HepG2 (cell line): ENCODE data around the gene BAZ1A. TPM values are rescaled to one million over a fixed set of nuclear protein-coding genes. Genes with fewer than 3 reads are reported as not detected.

Experiments
- CCAR2 ChIP-seq: fragments of 200-400 bp; formaldehyde crosslinking; optimal IDR thresholded peaks from 2 replicates; pipeline ENCODE3; 2018; ENCODE audit warnings: low read depth, mild to moderate bottlenecking, low read length, moderate library complexity
- ERF ChIP-seq: IDR thresholded peaks from 2 replicates; pipeline ENCODE4 v1.6.1; 2018; ENCODE audit warnings: missing biosample characterization, missing genetic modification reagents
- FOXO1 ChIP-seq: sonication (generic); formaldehyde crosslinking; IDR thresholded peaks from 2 replicates; pipeline ENCODE4 v1.4.0; 2020; ENCODE audit warnings: missing genetic modification reagents
- HIVEP1 ChIP-seq: sonication (generic); formaldehyde crosslinking; IDR thresholded peaks from 2 replicates; pipeline ENCODE4 v1.4.0; 2020; ENCODE audit warnings: mild to moderate bottlenecking, missing genetic modification reagents
- KAT7 ChIP-seq: IDR thresholded peaks from 2 replicates; pipeline ENCODE4 v1.6.1; 2018; ENCODE audit warnings: borderline replicate concordance, missing compliant biosample characterization
- KDM2A ChIP-seq: sonication (generic); formaldehyde crosslinking; IDR thresholded peaks from 2 replicates; pipeline ENCODE4 v1.4.0; 2020; ENCODE audit warnings: low read depth, missing genetic modification reagents, borderline replicate concordance
- KLF12 ChIP-seq: sonication (generic); formaldehyde crosslinking; IDR thresholded peaks from 2 replicates; pipeline ENCODE4 v1.4.0; 2020; ENCODE audit warnings: missing genetic modification reagents, borderline replicate concordance
- MXI1 ChIP-seq: IDR thresholded peaks from 3 replicates; pipeline ENCODE4 v1.6.1; 2012; ENCODE audit warnings: low read depth, low read length, inconsistent platforms, borderline replicate concordance
- NFE2L2 ChIP-seq: fragments of 150-350 bp; IDR thresholded peaks from 2 replicates; pipeline ENCODE4 v1.6.1; 2014; ENCODE audit warnings: low read length
- SP4 ChIP-seq: sonication (generic); formaldehyde crosslinking; IDR thresholded peaks from 2 replicates; pipeline ENCODE4 v1.8.1; 2023; ENCODE audit warnings: mild to moderate bottlenecking, missing genetic modification reagents
- SRSF9 ChIP-seq: fragments of 200-400 bp; formaldehyde crosslinking; IDR thresholded peaks from 2 replicates; pipeline ENCODE4 v1.6.1; 2018; ENCODE audit warnings: borderline replicate concordance, mild to moderate bottlenecking, low read depth, low read length; ENCODE audit not compliant: insufficient read depth, poor library complexity, severe bottlenecking
- ZMAT3 ChIP-seq: sonication (generic); formaldehyde crosslinking; conservative IDR thresholded peaks from 2 replicates; pipeline ENCODE4 v1.7.0; 2021; ENCODE audit warnings: missing genetic modification reagents
- ZNF30 ChIP-seq: sonication (generic); formaldehyde crosslinking; IDR thresholded peaks from 2 replicates; pipeline ENCODE4 v1.5.0; 2020; ENCODE audit warnings: mild to moderate bottlenecking, missing genetic modification reagents
- ZNF350 ChIP-seq: sonication (generic); formaldehyde crosslinking; IDR thresholded peaks from 2 replicates; pipeline ENCODE4 v1.4.0; 2020; ENCODE audit warnings: mild to moderate bottlenecking, low read depth, missing genetic modification reagents, borderline replicate concordance
- ZNF543 ChIP-seq: sonication (generic); formaldehyde crosslinking; IDR thresholded peaks from 2 replicates; pipeline ENCODE4 v1.4.0; 2020; ENCODE audit warnings: mild to moderate bottlenecking, missing genetic modification reagents
- ZNF749 ChIP-seq: sonication (generic); formaldehyde crosslinking; IDR thresholded peaks from 2 replicates; pipeline ENCODE4 v1.8.0; 2022; ENCODE audit warnings: mild to moderate bottlenecking, missing genetic modification reagents, moderate library complexity, borderline replicate concordance
- ZNF772 ChIP-seq: sonication (generic); formaldehyde crosslinking; IDR thresholded peaks from 2 replicates; pipeline ENCODE4 v1.5.0; 2020; ENCODE audit warnings: mild to moderate bottlenecking, missing genetic modification reagents
- ZNF780A ChIP-seq: sonication (generic); formaldehyde crosslinking; IDR thresholded peaks from 2 replicates; pipeline ENCODE4 v1.8.0; 2022; ENCODE audit warnings: mild to moderate bottlenecking, missing genetic modification reagents, moderate library complexity
- ZNF792 ChIP-seq: IDR thresholded peaks from 2 replicates; pipeline ENCODE4 v1.6.1; 2016
- ZSCAN29 ChIP-seq: sonication (generic); formaldehyde crosslinking; conservative IDR thresholded peaks from 2 replicates; pipeline ENCODE4 v1.4.0; 2020; ENCODE audit warnings: mild to moderate bottlenecking, missing genetic modification reagents
- polyA plus RNA-seq, 8 experiments: library from polyadenylated mRNA; depleted of rRNA in 3 of 8; stranded (reverse) in 7 of 8; unstranded in 1 of 8; fragments of >200 nt; fragmentation: Illumina TruSeq in 4 of 8; extraction: Trizol in 4 of 8; gene quantifications; 2 replicates each; pipeline versions ENCODE4 v1.2.1 to v1.2.3, GENCODE V29; 2011 to 2016; ENCODE audit warnings: low read depth in 4 of 8, missing spikeins in 1 of 8, mixed read lengths in 1 of 8; ENCODE audit not compliant: insufficient read depth in 1 of 8
- total RNA-seq, 5 experiments: library from RNA; depleted of rRNA; stranded (reverse); fragments of >200 nt; fragmentation: Illumina TruSeq; extraction: Trizol; gene quantifications; 2 replicates each; pipeline ENCODE4 v1.2.3, GENCODE V29; 2016; ENCODE audit warnings: low read depth in 1 of 5
- TF ChIP-seq, protein P1 (sequence below): sonication (generic); formaldehyde crosslinking; IDR thresholded peaks from 2 replicates; pipeline ENCODE4 v1.8.1; 2023; ENCODE audit warnings: mild to moderate bottlenecking, moderate library complexity, missing genetic modification reagents
- TF ChIP-seq, protein P2 (sequence below): IDR thresholded peaks from 2 replicates; pipeline ENCODE4 v1.6.1; 2012; ENCODE audit warnings: low read depth, low read length, improper control_type of control experiment
- TF ChIP-seq, protein P3 (sequence below): sonication (generic); formaldehyde crosslinking; IDR thresholded peaks from 2 replicates; pipeline ENCODE4 v1.9.0; 2021; ENCODE audit warnings: missing genetic modification reagents, borderline replicate concordance

Gene BAZ1A
- total and polyA plus RNA-seq, 2 of the 13 experiments (the other 11 are each of a cell fraction or from before 2014, with no cell fraction given): 20.9 to 56.8 TPM

DNA sequence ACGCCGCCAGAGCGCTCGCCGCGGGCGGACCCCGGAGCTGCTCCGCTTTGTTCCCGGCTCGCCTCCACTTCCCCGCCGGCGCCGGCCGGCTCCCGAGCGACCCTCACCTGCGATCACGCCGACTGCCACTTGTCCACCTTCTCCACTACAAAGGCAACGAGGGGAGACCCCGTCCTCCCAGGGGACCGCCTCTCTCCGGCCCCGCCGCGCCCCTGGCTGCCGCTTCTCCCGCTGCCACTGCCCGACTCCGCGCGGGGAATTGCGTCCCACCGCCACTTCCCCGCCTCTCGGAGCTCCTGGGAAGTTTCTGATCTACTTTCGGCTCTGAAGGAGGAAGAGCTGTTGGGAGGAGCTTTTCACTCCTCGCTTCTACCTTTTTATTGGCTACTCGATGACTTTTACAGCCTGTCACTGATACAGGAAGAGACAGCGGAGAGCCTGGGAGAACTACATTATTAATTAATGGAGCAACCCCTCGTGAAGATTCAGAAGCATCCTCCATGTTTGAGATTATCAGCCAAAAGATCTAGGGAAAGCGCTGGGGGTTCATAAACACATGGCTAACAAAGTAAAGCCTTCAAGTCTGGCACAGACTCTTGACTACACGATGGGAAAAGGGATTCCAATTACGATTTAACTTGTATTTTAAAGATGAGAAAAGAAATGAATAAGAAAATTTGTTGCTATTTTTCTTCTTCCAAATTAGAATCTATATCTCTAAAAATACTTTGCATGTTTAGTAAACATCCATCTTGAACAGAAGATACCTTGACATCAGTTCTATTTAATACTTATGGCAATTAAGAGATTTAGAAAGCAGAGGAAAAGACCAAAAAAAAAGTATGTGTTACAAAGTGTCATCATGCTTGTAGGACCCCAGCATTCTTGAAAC, at the start of gene BAZ1A (continued):
- TF ChIP-seq ZNF772 (CRISPR knock-in tag): 0 out of 2 replicates have a peak, but pooled peaks have one; percentile 70
- TF ChIP-seq ZNF749: peak; percentile 82
- no peak; the same call in 1 of the 2 replicates for TF ChIP-seq ZSCAN29 (CRISPR knock-in tag)
- TF ChIP-seq FOXO1: 0 out of 2 replicates have a peak, but pooled peaks have one; percentile 39
- TF ChIP-seq ZNF30 (CRISPR knock-in tag): 0 out of 2 replicates have a peak, but pooled peaks have one; percentile 0
- TF ChIP-seq ZMAT3 (CRISPR knock-in tag): peak; percentile 76
- TF ChIP-seq NFE2L2: 0 out of 2 replicates have a peak, but pooled peaks have one; percentile 1
- TF ChIP-seq, protein P1, sequence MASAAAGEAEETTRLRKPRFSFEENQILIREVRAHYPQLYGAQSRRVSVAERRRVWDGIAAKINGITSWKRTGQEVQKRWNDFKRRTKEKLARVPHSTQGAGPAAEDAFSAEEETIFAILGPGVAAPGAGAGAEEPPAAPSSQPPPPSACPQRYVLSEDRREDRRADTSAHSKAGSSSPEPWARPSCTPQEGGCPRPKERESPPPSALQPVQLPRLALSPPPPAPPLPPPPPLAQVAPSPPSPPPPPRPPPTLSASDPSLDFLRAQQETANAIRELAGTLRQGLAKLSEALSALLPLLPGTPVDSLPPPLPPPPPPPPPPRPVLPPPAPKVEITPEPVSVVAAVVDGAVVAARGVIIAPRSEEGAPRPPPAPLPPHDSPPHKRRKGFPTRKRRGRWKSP (CRISPR knock-in tag): peak; percentile 88; the same call in 1 of the 2 replicates
- no peak for TF ChIP-seq ZNF780A (CRISPR knock-in tag)
- peak; percentile 87 for TF ChIP-seq HIVEP1 (CRISPR knock-in tag)
- 0 out of 3 replicates have a peak, but pooled peaks have one; percentile 29 for TF ChIP-seq MXI1
- TF ChIP-seq ZNF543 (CRISPR knock-in tag): no peak
- peak; percentile 81 for TF ChIP-seq CCAR2
- TF ChIP-seq, protein P2, sequence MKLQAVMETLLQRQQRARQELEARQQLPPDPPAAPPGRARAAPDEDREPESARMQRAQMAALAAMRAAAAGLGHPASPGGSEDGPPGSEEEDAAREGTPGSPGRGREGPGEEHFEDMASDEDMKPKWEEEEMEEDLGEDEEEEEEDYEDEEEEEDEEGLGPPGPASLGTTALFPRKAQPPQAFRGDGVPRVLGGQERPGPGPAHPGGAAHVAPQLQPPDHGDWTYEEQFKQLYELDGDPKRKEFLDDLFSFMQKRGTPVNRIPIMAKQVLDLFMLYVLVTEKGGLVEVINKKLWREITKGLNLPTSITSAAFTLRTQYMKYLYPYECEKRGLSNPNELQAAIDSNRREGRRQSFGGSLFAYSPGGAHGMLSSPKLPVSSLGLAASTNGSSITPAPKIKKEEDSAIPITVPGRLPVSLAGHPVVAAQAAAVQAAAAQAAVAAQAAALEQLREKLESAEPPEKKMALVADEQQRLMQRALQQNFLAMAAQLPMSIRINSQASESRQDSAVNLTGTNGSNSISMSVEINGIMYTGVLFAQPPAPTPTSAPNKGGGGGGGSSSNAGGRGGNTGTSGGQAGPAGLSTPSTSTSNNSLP: peak; percentile 68; the same call in 1 of the 2 replicates
- TF ChIP-seq ZNF792 (CRISPR knock-in tag): peak; percentile 90; the same call in 1 of the 2 replicates
- TF ChIP-seq ZNF350 (CRISPR knock-in tag): peak; percentile 67; the same call in 1 of the 2 replicates
- peak; percentile 76 for TF ChIP-seq ERF (CRISPR knock-in tag)
- peak; percentile 22; the same call in 1 of the 2 replicates for TF ChIP-seq KLF12
- TF ChIP-seq, protein P3, sequence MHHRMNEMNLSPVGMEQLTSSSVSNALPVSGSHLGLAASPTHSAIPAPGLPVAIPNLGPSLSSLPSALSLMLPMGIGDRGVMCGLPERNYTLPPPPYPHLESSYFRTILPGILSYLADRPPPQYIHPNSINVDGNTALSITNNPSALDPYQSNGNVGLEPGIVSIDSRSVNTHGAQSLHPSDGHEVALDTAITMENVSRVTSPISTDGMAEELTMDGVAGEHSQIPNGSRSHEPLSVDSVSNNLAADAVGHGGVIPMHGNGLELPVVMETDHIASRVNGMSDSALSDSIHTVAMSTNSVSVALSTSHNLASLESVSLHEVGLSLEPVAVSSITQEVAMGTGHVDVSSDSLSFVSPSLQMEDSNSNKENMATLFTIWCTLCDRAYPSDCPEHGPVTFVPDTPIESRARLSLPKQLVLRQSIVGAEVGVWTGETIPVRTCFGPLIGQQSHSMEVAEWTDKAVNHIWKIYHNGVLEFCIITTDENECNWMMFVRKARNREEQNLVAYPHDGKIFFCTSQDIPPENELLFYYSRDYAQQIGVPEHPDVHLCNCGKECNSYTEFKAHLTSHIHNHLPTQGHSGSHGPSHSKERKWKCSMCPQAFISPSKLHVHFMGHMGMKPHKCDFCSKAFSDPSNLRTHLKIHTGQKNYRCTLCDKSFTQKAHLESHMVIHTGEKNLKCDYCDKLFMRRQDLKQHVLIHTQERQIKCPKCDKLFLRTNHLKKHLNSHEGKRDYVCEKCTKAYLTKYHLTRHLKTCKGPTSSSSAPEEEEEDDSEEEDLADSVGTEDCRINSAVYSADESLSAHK (CRISPR knock-in tag): peak; percentile 75; the same call in 1 of the 2 replicates
- no peak for TF ChIP-seq SRSF9
- peak; percentile 97 for TF ChIP-seq KAT7 (CRISPR knock-in tag)
- TF ChIP-seq KDM2A (CRISPR knock-in tag): peak; percentile 96
- TF ChIP-seq SP4: peak; percentile 65; the same call in 1 of the 2 replicates
